GM19043 (cell line): ENCODE measurements around the gene RETSAT.
"Not testable (repeated sequence)": the region's sequence is repeated elsewhere in the genome, so short reads cannot be mapped to it uniquely, and the experiment has no call there.

Experiments used
- ATAC-seq: cut with Tn5 transposase; IDR thresholded peaks from one replicate; pipeline ENCODE4 v1.9.1; 2021; ENCODE audit warnings: low read depth; ENCODE audit not compliant: unreplicated experiment

The RETSAT gene

DNA sequence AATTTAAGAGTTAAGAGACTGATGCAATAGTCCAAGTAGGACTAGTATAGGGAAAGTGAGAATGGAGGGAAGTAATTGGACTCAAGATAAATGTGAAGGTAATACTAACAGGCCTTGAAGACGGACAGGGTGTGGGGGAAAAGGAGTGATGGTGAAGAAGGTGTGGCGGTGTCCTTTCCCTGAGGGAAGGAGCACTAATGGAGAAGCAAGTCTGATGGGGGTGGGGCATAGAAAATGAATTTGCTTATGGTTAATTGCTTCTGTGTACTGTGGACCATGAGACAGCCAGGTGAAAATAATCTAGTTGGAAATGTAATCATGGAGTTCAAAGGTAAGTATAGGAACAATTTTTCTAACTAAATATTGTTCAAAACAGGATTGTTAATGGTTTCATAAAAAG is 19.4 kb downstream of the RETSAT start:
- no peak for ATAC-seq

DNA sequence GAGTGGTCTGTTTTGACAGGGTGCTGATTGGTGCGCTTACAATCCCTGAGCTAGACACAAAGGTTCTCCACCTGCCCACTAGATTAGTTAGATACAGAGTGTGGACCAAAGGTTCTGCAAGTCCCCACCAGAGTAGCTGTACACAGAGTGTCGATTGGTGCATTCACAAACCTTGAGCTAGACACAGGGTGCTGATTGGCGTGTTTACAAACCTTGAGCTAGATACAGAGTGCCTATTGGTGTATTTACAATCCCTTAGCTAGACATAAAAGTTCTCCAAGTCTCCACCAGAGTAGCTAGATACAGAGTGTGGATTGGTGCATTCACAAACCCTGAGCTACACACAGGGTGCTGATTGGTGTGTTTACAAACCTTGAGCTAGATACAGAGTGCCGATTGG is 20.5 kb downstream of the RETSAT start:
- ATAC-seq: not testable (repeated sequence)

DNA sequence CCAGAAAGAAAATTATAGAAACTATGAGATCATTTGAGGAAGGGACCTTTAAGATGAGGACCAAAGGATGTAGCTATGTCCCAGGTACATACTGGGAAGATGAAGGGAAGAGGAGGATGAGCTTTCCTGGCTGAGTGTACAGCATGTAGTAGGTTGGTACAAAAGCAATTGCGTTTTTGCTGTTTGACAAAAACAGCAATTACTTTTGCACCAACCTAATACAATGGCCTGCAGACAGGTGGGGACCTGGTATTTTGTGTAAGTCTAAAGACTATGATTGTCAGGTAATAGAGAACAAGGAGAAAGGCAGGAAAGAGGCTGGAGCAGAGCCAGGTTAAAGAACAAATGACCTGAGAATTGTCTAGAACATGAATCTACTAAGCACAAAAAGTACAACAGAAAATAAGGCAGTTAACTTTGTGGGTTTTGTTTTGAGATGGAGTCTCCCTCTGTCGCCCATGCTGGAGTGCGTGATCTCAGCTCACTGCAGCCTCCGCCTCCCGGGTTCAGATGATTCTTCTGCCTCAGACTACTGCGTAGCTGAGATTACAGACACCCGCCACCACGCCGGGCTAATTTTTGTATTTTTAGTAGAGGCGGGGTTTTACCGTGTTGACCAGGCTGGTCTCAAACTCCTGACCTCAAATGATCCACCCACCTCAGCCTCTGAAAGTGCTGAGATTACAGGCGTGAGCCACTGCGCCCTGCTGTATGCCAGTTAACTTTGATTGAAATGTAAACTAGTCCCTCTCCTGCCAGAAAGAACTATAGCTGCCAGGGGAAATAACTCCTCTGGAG is 23.3 kb downstream of the RETSAT start:
- ATAC-seq: no peak

DNA sequence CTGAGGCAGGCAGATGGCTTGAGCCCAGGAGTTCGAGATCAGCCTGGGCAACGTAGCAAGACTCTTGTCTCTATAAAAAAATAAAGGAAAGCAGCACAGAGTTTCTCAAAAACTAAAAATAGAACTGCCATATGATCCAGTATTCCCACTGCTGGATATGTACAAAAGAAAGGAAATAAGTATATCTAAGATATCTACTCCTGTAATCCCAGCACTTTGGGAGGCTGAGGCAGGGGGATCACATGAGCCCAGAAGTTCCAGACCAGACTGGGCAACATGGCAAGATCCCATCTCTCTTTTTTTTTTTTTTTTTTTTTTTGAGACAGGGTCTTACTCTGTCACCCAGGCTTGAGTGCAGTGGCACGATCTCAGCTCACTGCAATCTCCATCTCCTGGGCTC is 24.6 kb downstream of the RETSAT start:
- ATAC-seq: not testable (repeated sequence)

DNA sequence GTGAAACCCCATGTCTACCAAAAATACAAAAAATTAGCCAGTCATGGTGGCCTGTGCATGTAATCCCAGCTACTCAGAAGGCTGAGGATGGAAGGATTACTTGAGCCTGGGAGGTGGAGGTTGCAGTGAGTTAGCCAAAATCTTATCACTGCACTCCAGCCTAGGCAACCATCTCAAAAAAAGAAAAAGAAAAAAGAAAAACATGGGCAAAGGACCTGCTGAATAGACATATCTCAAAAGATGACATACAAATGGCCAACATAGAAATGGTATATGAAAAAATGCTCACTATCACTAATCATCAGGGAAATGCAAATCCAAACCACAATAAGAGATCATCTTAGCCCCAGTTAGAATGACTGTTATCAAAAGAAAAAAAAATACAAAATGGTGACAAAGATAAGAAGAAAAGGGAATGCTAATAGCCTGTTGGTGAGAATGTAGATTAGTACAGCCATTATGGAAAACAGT is 25.1 kb downstream of the RETSAT start:
- ATAC-seq: no peak

DNA sequence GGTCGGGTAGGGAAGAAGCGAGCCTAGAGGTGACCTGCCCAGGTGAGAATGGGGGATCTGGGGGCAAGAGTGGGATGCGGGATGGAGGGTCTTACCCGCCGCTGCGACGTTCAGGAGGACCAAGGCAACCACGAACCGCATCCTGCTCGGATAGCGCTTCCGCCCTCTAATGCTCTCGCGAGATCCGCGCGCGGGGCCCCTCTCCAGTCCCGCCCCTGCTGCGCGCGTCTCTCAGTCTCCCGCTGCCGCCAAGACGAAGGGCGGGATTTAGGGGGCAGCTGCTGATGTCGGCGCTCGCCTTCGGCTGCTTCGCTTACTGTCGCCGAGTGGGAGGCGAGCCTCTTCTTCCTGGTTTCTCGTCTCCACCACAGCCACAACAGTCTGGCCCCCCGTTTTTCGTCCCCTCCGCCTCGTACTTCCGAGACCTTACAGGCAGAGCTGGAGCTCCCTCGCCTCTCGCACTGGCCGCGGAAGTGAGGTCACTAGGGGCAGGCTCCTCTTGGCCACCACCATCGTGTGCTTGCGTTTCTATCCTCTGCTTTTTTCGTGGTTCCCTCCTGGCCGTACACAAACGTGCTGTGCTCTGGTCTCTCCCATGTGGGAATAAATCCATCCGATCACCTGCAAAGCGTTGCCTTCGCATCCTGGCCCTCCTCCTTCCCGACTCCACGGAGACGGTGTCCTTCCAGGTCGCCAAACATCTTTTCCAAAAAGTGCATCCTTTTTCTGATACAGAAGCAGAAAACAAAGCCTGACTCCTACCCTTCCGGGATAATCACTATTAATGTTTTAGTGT is 26.3 kb downstream of the RETSAT start, which contains the start of gene TGOLN2:
Gene TGOLN2 (minus strand): TSS at position 168 of the 796 bp plus-strand sequence. CDS start 27 bp downstream, at position 141.
- peak; percentile 84 for ATAC-seq

DNA sequence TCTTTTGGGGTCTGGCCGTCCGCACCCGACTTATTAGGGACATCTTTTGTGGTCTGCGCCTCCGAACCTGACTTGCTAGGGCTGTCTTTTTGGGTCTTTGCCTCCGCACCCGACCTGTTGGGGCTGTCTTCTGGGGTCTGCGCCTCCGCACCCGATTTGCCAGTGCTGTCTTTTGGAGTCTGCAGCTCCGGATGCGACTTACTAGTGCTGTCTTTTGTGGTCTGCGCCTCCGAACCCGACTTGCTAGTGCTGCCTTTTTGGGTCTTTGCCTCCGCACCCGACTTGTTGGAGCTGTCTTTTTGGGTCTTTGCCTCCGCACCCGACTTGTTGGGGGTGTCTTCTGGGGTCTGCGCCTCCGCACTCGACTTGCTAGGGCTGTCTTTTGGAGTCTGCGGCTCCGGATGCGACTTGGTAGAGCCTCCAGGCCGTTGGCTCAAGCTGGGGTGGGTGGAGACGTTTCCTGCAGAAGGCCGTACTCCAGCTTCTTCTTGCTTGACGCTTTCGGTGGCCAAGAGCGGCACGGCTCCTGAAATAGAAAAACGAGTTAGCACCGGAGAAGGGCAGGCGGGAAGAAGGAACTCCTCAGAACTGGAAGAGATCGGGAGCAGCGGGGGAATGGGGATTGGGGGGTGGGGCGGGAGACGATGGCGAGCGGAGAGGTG is 27.0 kb downstream of the RETSAT start:
- peak; percentile 35 for ATAC-seq

DNA sequence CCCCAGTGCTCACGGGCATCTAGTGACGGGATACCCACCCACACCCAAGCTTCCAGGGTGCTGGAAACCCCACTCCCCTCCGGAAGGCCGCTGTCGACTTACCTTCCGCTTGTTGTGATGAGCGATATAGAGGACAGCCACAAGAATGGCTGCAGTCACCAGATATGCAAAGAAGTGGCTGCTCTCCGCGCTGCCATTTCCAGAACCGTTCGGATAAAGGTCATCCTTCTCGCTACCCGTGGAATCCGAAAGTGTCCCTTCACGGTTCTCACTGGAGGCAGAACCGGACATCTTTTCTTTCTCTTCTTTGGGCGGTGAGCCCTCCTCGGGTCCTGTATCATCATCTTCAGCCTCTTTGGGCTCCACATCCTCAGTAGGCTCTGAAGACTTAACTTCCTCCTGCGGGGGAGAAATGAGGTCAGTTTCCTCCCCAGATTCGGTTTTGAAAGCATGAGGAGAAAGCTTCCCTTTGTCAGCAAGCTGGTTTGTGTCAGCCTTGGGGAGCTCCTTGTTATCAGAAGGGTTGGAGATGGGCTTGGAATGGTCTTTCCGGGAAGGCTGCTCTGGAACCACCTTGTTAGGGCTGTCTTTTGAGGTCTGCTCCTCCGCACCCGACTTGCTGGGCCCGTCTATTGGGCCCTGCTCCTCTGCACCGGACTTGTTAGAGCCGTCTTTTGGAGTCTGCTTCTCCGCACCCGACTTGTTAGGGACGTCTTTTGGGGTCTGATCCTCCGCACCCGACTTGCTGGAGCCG is 27.7 kb downstream of the RETSAT start:
- ATAC-seq: no peak

DNA sequence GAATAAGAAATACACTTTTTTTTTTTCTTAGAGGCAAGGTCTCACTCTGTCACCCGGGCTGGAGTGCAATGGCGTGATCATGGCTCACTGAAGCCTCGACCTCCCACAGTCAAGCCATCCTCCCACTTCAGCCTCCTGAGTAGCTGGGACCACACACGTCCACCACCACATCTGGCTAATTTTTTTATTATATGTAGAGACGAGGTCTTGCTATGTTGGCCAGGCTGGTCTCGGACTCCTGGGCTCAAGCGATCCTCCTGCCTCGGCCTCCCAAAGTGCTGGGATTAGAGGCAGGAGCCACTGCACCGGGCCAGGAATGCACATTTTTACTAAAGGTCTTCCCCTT is 28.9 kb downstream of the RETSAT start:
- ATAC-seq: no peak

DNA sequence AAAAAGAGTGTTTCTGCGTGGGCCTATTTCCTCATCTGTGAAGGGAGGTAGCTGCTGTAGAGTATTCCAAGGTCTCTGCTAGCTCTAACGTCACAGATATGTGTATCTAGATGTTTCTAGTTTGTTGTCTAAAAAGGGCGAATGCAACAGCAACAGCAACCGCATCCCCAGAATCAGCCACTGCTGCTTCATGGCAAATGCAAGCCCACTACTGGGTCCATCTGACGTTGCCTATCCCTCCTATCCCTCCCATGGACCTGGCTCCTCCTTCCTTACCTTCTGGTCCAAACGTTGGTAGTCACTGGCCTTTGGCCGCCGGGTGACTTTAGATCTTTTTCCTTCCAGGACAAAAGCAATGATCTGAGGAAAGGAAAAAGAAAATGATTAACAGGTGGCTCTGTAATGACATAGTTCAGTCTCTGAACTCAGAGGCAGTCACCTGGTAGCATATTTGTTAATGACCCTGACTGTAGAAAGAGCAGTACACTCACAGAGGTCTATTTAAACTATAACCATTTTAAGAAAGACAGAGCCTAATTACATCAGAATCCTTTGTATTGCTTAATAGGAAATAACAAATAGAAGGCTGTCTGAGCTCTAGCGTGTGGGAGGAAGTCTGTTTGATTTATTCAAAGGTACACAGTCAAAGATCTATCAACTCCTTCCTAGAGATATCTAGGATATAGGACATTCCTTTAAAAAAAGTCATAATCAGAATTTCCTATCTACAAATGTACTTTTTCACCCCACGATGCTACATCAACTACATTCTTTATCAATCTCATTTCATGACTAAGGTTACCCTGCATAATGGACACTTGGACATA is 29.5 kb downstream of the RETSAT start:
- no peak for ATAC-seq

DNA sequence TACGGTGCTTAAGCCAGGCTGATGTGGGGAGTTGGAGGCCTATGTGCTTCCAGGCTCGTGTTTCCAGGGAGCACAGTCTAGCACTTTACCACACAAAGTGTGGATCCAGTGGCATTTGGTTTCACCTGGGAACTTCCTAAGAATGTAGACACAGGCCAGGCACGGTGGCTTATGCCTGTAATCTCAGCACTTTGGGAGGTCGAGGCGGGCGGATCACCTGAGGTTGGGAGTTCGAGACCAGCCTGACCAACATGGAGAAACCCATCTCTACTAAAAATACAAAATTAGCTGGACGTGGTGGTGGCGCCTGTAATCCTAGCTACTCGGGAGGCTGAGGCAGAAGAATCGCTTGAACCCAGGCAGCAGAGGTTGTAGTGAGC is 30.4 kb downstream of the RETSAT start:
- ATAC-seq: not testable (repeated sequence)

DNA sequence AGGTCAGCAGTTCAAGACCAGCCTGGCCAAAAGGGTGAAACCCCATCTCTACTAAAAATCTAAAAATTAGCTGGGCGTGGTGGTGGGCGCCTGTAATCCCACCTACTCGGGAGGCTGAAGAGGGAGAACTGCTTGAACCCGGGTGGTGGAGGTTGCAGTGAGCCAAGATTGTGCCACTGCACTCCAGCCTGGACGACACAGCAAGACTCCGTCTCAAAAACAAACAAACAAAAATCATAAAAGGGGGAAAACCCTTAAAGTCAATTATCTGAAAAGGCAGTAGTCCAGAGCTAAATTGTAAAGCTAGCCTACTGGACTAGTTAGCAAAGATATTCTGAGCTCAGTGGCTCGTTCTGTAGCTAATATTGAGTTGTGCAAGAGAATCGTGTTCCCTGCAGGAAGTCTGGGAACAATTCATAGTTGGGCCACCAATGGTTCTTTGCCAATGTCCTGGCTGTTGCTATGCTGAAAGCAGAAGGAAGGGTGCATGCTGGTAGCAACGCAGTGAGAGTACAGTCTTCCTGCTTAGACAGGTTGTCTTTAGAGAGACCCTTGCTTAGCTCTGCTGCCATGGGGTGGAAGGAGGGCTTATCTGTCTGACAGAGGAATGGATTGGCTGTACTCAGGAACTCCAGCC is 30.9 kb downstream of the RETSAT start:
- no peak for ATAC-seq

DNA sequence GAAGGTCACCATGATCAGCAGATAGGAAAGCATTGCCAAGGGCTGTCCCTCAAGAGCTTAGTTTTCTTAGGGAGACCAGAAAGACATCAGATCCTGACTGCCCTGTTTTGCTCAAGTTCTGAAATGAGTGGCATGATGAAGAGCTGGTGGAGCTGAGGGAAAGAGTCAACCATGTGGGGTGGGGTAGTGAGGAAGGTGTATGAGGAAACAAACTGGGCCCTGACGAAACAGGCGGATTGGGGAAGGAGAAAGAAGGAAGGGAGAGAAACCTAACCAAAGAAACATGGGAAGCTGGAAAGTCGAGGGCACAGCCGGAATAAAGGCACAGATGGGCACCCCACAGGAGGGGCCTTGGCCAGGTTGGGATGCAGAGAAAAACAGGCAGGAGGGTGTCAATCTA is 34.5 kb downstream of the RETSAT start:
- no peak for ATAC-seq

DNA sequence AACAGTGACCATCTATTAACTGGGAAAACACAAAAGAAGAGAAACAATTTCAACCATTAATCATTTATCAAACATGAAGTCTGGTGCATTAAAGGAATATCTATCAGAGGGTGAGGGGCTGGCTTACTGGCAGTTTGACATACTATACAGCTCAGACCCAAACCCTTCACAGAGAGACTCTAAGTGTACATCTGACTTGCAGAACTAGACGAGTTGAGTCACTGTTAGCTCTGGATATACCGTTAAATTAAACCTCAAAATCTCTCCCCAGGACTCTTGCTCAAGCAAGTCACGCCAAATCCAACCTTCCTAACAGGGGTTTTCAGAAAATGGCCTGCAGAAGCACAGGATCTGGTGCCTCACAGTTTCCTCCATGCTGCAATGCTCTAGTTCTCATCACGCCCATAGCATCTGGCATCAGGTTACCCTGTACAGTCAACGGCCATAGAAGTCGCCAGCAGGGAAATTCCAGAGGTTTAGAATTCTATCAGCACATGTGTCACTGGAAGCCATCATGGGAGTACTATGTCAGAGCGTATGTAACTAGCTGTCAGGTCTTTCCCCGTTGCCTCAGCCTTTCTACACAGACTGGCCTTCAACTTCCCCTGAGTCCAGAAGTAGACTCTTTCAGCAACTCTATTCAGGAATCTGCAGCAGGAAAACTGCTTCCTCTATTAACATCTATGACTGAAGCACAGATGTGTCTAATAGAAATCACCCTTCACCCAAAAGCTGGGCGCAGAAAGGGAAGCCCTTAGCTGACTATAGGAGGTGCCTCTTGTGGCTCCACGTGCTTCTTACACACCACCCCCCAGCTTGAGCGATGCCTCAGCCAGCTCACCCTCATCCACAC is 35.9 kb downstream of the RETSAT start:
- ATAC-seq: no peak

DNA sequence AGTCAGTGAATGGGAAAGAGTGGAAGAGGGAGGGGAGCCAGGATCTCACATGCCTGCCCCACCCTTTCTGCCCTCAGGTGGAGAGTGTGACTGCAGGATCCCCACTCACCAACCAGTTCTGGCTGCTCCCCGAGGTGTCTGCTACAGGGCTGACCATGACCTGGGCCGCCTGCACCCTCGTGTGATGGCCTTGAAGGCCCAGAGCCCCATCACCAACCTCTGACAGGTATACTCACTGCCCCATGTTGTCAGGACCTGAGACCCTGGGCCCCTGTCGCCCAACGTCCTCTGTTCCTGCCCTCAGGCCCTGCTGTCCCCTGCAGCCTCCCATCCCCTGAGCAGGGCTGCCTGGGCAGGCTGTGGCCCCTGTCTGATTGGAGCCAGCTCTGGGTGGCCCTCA is 38.4 kb downstream of the RETSAT start:
- ATAC-seq: not testable (repeated sequence)

DNA sequence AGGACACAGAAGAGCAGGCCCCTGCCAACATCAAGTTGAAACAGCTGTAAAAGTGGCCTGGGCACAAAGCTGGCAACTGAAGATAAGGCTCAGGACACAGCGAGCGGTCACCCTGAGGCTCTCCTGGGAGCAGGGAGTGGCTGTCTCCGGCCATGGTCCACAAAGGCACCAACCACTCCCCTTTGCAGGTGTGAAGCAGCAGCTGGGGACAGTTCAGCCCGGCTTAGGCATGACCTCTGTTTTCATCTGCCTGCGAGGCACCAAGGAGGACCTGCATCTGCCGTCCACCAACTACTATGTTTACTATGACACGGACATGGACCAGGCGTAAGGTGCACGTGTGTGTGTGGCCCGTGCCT is 39.5 kb downstream of the RETSAT start:
- ATAC-seq: no peak

DNA sequence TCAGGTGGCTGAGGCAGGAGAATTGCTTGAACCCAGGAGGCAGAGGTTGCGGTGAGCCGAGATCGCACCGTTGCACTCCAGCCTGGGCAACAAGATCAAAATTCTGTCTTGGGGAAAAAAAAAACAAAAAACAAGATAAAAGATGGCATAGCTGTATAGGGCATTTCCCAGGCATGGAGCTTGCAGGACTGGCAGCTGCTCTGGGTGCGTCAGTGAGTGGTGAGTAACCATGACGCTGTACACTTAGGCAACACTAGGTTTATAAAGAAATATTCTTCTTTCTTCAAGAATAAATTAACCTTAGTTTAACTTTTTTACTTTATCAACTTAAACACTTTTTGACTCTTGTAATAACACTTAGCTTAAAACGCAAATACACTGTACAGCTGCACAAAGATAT is 41.9 kb downstream of the RETSAT start:
- no peak for ATAC-seq

DNA sequence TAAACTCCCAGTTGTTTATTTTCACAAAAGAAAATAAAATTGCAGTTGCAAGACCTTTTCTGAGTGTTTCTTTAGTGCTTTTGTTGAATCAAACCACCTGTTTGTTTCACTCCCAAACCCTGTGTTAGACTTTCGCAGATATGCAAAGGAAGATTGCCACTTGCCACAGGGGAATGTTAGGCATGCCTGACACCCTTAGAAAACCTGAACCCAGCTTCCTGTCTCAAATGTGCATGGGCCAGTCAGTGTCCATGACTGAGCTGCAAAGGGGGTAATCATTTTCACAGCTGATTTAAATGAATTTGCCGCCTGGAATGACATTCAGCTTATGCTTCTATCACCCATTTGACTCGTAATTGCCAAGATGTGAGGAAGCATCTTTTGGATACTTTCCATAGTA is 44.0 kb downstream of the RETSAT start:
- ATAC-seq: peak; percentile 52
